ENCODE results near the gene GPD1. TPM values are rescaled to one million over a fixed set of nuclear protein-coding genes. Genes with fewer than 3 reads are reported as not detected.

The GPD1 gene
- 10 to 100 TPM in 11 of 12 donors, not detected in 1; 13.8 to 82.5 (median 54.2) TPM for polyA plus RNA-seq (ENCODE audit: insufficient read length in 12 of 12)
- long read RNA-seq, donor 1, transcript GPD1-201 (8 exons, 3,082 nt): major isoform, 30 of 31 reads
- long read RNA-seq, donor 1, partial matches to known transcripts: 0 of 31 reads
- long read RNA-seq, donor 1, other reads (novel, unspliced or antisense): 0 of 31 reads
- long read RNA-seq, donor 2, transcript GPD1-201 (8 exons, 3,082 nt): major isoform, 19 of 27 reads
- long read RNA-seq, donor 2, partial matches to known transcripts: 0 of 27 reads
- long read RNA-seq, donor 2, other reads (novel, unspliced or antisense): 5 of 27 reads
- long read RNA-seq, donor 3, transcript GPD1-201 (8 exons, 3,082 nt): major isoform, 7 of 31 reads
- long read RNA-seq, donor 3, partial matches to known transcripts: 17 of 31 reads
- long read RNA-seq, donor 3, other reads (novel, unspliced or antisense): 7 of 31 reads
- long read RNA-seq, donor 4, partial matches to known transcripts: 24 of 28 reads
- long read RNA-seq, donor 4, other reads (novel, unspliced or antisense): 0 of 28 reads
- long read RNA-seq, donor 5: 0 reads
- long read RNA-seq, donor 6, transcript GPD1-201 (8 exons, 3,082 nt): major isoform, 9 of 15 reads
- long read RNA-seq, donor 6, partial matches to known transcripts: 5 of 15 reads
- long read RNA-seq, donor 6, other reads (novel, unspliced or antisense): 0 of 15 reads
- long read RNA-seq, donor 7, transcript GPD1-201 (8 exons, 3,082 nt): major isoform, 9 of 31 reads
- long read RNA-seq, donor 7, partial matches to known transcripts: 22 of 31 reads
- long read RNA-seq, donor 7, other reads (novel, unspliced or antisense): 0 of 31 reads
- long read RNA-seq, donor 8, transcript GPD1-201 (8 exons, 3,082 nt): major isoform, 19 of 29 reads
- long read RNA-seq, donor 8, partial matches to known transcripts: 10 of 29 reads
- long read RNA-seq, donor 8, other reads (novel, unspliced or antisense): 0 of 29 reads
- long read RNA-seq, donor 9, partial matches to known transcripts: 9 of 11 reads
- long read RNA-seq, donor 9, other reads (novel, unspliced or antisense): 0 of 11 reads
- long read RNA-seq, donor 10, transcript GPD1-201 (8 exons, 3,082 nt): major isoform, 29 of 50 reads
- long read RNA-seq, donor 10, partial matches to known transcripts: 15 of 50 reads
- long read RNA-seq, donor 10, other reads (novel, unspliced or antisense): 5 of 50 reads
- long read RNA-seq, donor 11, transcript GPD1-201 (8 exons, 3,082 nt): major isoform, 10 of 24 reads
- long read RNA-seq, donor 11, partial matches to known transcripts: 14 of 24 reads
- long read RNA-seq, donor 11, other reads (novel, unspliced or antisense): 0 of 24 reads

- no peak for DNase-seq
These were observed at the start of gene GPD1 for GRCh38 chr12:50103767-50104321. TSS of gene GPD1 (plus strand) at chr12:50104008. CDS start at chr12:50104051, 43 bp downstream.

GRCh38 chr12:50055831-50056638 lies 47.8 kb upstream of the GPD1 start:
- DNase-seq: peak; percentile 59

DNA sequence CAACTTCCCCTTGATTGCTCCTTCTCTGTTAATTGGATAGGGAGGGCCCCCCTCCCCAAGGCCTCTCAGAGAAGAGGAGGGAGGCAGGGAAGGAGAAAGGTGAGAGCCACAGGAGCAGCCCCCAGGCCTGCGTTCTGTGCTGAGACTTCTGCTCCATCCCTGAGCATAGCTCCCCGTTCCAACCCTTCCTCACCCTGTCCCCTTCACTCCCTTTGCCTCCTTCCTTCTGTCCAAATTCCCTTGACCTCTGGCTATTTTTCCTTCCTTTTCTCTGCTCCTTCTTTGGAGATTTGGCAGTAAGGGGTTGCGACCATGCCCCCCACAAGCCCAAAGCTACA lies 47.2 kb upstream of the GPD1 start:
- no peak for DNase-seq

- DNase-seq: peak; percentile 75
These were observed 46.6 kb upstream of the GPD1 start, which contains the start of gene ASIC1 for GRCh38 chr12:50057000-50057841. TSS of gene ASIC1 (plus strand) at chr12:50057596. CDS start at chr12:50058767, 1,171 bp downstream.

DNA sequence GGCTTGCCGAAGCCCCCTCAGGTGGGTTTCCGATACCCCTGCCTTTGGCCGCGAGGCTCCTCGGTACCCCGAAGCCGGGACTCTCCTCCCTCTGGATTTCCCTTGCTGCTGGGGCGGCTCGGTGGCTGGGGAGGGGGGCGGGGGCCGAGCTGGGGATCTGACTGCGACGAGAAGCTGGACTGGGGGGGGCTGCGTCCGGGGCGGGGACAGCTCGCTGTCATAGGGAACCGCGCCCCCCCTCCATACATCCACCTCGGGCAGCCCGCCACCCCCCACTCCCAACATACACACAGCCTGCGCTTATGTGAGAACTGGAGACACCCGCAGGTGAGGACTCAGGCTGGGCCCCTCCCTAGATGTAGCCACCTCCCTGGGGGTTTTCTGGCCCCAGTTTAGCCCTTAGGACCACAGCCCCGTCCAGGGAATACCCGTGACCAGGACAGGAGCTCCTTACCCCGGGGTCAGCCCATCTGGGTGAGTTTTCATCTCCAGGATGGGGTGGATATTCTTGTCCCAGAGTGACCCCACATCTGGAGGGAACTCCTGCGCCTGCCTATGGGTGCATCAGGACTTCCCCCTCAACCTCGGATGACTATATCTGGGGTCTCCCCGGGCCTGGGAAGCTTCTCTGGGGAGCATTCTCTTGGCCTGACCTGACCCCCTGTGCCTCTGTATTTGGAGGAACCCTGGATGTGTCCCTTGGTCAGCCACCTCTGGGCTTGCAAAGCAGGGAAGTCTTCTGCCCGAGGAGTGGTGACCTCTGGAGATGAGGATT lies 45.7 kb upstream of the GPD1 start:
- DNase-seq: no peak

- no peak for DNase-seq
These were observed 45.0 kb upstream of the GPD1 start for GRCh38 chr12:50058743-50059312.

DNA sequence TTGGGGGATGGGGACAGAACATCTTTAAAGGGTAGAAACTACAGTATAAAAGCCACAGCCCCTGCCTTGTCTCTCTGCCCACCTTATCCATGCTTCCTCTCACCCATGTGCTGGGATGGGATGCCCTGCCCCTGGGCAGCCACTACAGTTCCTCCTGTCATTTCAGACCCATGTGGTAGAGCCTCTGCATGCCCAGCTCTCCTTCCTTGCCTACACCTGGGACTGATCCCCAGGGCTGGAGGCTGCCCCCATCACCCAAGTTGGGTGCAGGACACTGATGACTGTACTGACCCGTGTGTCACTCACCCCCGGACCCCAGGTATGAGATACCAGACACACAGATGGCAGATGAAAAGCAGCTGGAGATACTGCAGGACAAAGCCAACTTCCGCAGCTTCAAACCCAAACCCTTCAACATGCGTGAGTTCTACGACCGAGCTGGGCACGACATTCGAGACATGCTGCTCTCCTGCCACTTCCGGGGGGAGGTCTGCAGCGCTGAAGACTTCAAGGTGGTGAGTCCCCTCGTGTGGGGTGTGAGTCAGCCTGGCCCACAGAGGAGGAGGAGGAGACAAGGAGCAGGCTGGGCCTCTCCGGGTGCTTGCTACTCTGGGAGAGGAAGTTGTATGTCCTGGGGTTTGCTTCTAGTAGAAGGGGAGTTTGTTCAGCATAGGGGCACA lies 44.2 kb upstream of the GPD1 start:
- DNase-seq: no peak

GRCh38 chr12:50060120-50060468 lies 43.7 kb upstream of the GPD1 start:
- DNase-seq: no peak

DNA sequence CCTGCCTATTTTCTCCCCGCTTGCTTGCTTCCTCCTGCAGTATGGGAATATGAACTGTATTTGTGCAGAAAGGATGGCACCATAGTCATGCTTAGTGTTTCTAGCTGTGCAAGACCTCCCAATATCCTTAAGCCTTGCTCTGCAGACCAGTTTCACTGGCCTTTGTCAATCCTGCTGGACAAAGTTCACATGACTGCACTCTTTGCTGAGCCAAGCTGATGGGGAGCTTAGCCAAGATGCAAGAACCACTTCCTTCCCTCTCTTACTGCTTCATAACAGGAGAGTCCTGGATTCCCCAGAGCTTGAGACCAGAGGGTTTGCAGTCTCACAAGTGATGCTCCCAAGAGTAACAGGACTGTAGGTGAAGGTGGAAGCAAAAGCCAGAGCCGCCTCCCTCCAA lies 42.6 kb upstream of the GPD1 start:
- DNase-seq: no peak

DNA sequence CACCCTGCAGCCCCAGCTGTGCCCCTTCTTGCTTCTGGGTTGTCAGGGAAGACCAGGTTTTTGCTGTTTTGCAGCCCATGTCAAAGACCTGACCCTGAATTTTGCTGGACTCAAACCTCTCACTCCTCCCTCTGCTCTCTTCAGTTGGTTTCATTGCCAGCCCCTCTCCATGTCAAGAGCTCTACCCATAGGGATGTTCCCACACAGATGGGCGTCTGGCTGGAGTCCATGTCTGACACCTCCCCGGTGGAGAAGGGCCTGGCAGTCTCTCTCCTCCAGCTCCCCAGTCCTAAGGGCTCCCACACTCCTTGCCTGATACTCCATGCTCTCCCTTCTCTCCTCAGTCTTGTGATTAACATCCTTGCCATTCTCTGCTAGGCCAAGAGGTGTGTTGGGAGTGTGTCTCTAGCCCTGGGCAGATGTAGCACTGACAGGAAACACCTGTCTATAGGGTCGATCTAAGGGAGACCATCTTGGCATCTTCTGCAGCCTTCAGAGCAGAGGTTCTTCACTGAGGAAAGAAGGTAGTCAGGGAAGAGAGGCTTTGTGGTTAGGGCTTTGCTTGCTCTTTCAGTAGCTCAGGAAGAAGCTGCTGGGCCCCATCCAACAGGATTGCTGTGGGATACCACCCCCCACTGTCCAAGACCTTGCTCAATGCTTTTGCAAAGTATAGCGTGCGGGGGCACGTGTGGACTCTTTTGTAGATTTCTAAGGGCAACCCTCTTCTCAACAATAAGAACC lies 41.7 kb upstream of the GPD1 start:
- DNase-seq: no peak

- no peak for DNase-seq
These were observed 40.9 kb upstream of the GPD1 start for GRCh38 chr12:50062728-50063460.

GRCh38 chr12:50065726-50066310 lies 38.0 kb upstream of the GPD1 start:
- no peak for DNase-seq

GRCh38 chr12:50066402-50066801 lies 37.4 kb upstream of the GPD1 start:
- DNase-seq: no peak

DNA sequence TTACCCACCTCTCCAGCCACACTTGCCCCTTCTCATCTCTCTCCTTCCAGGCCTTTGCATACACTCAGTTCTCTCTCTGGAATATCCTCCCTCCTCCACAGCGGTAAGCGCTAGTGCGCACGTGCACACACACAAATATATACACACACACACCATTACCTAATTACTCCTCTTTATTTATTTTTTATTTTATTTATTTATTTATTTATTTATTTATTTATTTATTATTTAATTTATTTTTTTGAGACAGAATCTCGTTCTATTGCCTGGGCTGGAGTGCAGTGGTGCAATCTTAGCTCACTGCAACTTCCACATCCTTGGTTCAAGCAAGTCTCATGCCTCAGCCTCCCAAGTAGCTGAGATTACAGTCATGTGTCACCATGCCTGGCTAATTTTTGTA lies 34.7 kb upstream of the GPD1 start:
- DNase-seq: no peak

DNA sequence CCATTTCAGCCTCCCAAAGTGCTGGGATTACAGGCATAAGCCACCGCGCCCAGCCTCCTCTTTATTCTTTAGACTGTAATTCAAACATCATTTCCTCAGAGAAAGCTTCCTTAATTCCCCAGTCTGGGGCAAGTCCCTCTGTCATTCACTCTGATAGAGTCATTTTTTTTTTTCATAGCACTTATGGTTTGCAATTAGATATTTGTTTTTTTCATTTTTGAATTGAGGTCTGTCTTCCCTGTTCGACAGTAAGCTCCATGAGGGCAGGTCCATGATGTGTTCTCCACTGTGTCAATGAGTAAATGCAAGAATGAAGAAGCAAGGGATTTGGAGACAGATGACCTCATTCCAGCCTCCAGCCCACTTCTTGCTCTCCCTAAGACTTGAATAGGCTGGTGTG lies 34.3 kb upstream of the GPD1 start:
- no peak for DNase-seq

Data from muscle of arm (tissue), 14 donors.